HFFc6 (cell line): ENCODE results near the gene DENND5B. TPM values are rescaled to one million over a fixed set of nuclear protein-coding genes. Genes with fewer than 3 reads are reported as not detected.

Source experiments
- DNase-seq: peaks from one replicate; pipeline ENCODE4 v3.0.0-alpha.2; 2018
- H3K27ac Mint-ChIP-seq: 2 replicates; pipeline ENCODE4 v1.8.0; 2020; ENCODE audit warnings: mild to moderate bottlenecking, mixed read lengths
- H3K27me3 Mint-ChIP-seq: 2 replicates; pipeline ENCODE4 v1.8.0; 2021; ENCODE audit warnings: mild to moderate bottlenecking, moderate library complexity, mixed read lengths; ENCODE audit not compliant: insufficient read depth
- H3K36me3 Mint-ChIP-seq: 2 replicates; pipeline ENCODE4 v1.8.0; 2021; ENCODE audit warnings: low read depth, mixed read lengths
- H3K4me1 Mint-ChIP-seq: 2 replicates; pipeline ENCODE4 v1.8.0; 2020; ENCODE audit warnings: low read depth, mixed read lengths
- H3K4me3 Mint-ChIP-seq: 2 replicates; pipeline ENCODE4 v1.8.0; 2020; ENCODE audit warnings: mild to moderate bottlenecking, moderate library complexity, mixed read lengths
- H3K9me3 Mint-ChIP-seq: 2 replicates; pipeline ENCODE4 v1.8.0; 2020; ENCODE audit warnings: mild to moderate bottlenecking, mixed read lengths
- CTCF ChIP-seq: fragments of 200-600 bp; sonication (generic); IDR thresholded peaks from 2 replicates; pipeline ENCODE4 v1.5.0; 2021; ENCODE audit warnings: antibody characterized with exemption, mild to moderate bottlenecking
- total RNA-seq, 6 experiments: library from RNA; stranded (reverse); fragmentation: NEBNext Ultra II Directional; extraction: Animal tissue kit (Norgen Biotek cat#: 25700); gene quantifications; 2 replicates in 1 of 6; 3 replicates in 5 of 6; pipeline ENCODE4 v1.2.3, GENCODE V29; 2021

The DENND5B gene
- total RNA-seq, 6 experiments from 2014 or later: 9.5 to 11.4 (median 10.1) TPM

GRCh38 chr12:31440586-31440985, 150.3 kb downstream of the DENND5B start:
- no peak for TF ChIP-seq CTCF
- H3K4me3 Mint-ChIP-seq: no peak overlapping the region
- no peaks in the 10 kb centered on the region for H3K9me3 Mint-ChIP-seq
- no peaks in the 10 kb centered on the region for H3K36me3 Mint-ChIP-seq
- H3K4me1 Mint-ChIP-seq: no peaks in the 10 kb centered on the region
- H3K27me3 Mint-ChIP-seq: no peaks in the 10 kb centered on the region; the same call in none of the 2 replicates
- no peak for DNase-seq
- no peak overlapping the region for H3K27ac Mint-ChIP-seq

- Mint-ChIP-seq H3K27me3 (no peaks in the 10 kb centered on the region; the same call in none of the 2 replicates), H3K4me1 (no peaks in the 10 kb centered on the region), H3K36me3 (no peaks in the 10 kb centered on the region), H3K9me3 (no peaks in the 10 kb centered on the region), H3K27ac (no peak overlapping the region), H3K4me3 (no peak overlapping the region)
- no peak for DNase-seq
- no peak for TF ChIP-seq CTCF
Observed at GRCh38 chr12:31440134-31440533, 150.8 kb downstream of the DENND5B start.

- TF ChIP-seq CTCF: no peak
- H3K36me3 Mint-ChIP-seq: no peaks in the 10 kb centered on the region
- H3K27ac Mint-ChIP-seq: no peak overlapping the region; the same call in 1 of the 2 replicates
- H3K4me1 Mint-ChIP-seq: peaks cover 18% of the 10 kb centered on the region
- H3K9me3 Mint-ChIP-seq: no peaks in the 10 kb centered on the region
- no peaks in the 10 kb centered on the region; the same call in none of the 2 replicates for H3K27me3 Mint-ChIP-seq
- no peak overlapping the region for H3K4me3 Mint-ChIP-seq
- no peak for DNase-seq
Observed at GRCh38 chr12:31431721-31432240, 159.2 kb downstream of the DENND5B start.

GRCh38 chr12:31423405-31423804, 167.5 kb downstream of the DENND5B start:
- H3K4me3 Mint-ChIP-seq: no peak overlapping the region
- no peaks in the 10 kb centered on the region for H3K9me3 Mint-ChIP-seq
- no peak for DNase-seq
- no peak for TF ChIP-seq CTCF
- no peaks in the 10 kb centered on the region; the same call in 1 of the 2 replicates for H3K36me3 Mint-ChIP-seq
- H3K27ac Mint-ChIP-seq: no peak overlapping the region
- H3K4me1 Mint-ChIP-seq: no peaks in the 10 kb centered on the region
- H3K27me3 Mint-ChIP-seq: no peaks in the 10 kb centered on the region

GRCh38 chr12:31412292-31412801, 178.6 kb downstream of the DENND5B start:
- H3K27ac Mint-ChIP-seq: no peak overlapping the region
- H3K27me3 Mint-ChIP-seq: no peaks in the 10 kb centered on the region; the same call in 1 of the 2 replicates
- H3K4me3 Mint-ChIP-seq: no peak overlapping the region
- H3K9me3 Mint-ChIP-seq: no peaks in the 10 kb centered on the region
- H3K4me1 Mint-ChIP-seq: no peaks in the 10 kb centered on the region
- H3K36me3 Mint-ChIP-seq: no peaks in the 10 kb centered on the region
- no peak for DNase-seq
- TF ChIP-seq CTCF: no peak
